HepG2 (cell line): ENCODE measurements around the gene TBC1D24. TPM values are rescaled to one million over a fixed set of nuclear protein-coding genes. Genes with fewer than 3 reads are reported as not detected.

Source experiments
- ATRX ChIP-seq: sonication (generic); formaldehyde crosslinking; IDR thresholded peaks from 2 replicates; pipeline ENCODE4 v1.4.0; 2020; ENCODE audit warnings: missing genetic modification reagents, borderline replicate concordance
- BCL6 ChIP-seq: IDR thresholded peaks from 2 replicates; pipeline ENCODE4 v1.6.1; 2016; ENCODE audit warnings: missing genetic modification reagents, missing compliant biosample characterization
- CHCHD3 ChIP-seq: sonication (generic); formaldehyde crosslinking; IDR thresholded peaks from 2 replicates; pipeline ENCODE4 v1.8.0; 2022; ENCODE audit warnings: mild to moderate bottlenecking, missing genetic modification reagents, moderate library complexity
- CREM ChIP-seq, 2 experiments: sonication (generic) in 1 of 2; formaldehyde crosslinking in 1 of 2; IDR thresholded peaks; 2 replicates each; pipeline versions ENCODE4 v1.4.0 to v1.6.1; 2016 to 2020; ENCODE audit warnings: antibody characterized with exemption in 1 of 2, mild to moderate bottlenecking in 1 of 2, missing genetic modification reagents in 1 of 2
- DMAP1 ChIP-seq: IDR thresholded peaks from 2 replicates; pipeline ENCODE4 v1.6.1; 2016
- GPN1 ChIP-seq: sonication (generic); formaldehyde crosslinking; IDR thresholded peaks from 2 replicates; pipeline ENCODE4 v1.5.1; 2020; ENCODE audit warnings: missing genetic modification reagents, borderline replicate concordance
- JDP2 ChIP-seq: sonication (generic); formaldehyde crosslinking; IDR thresholded peaks from 2 replicates; pipeline ENCODE4 v1.8.1; 2022; ENCODE audit warnings: missing genetic modification reagents, borderline replicate concordance
- LCORL ChIP-seq, 2 experiments: fragments of 450-650 bp in 1 of 2; sonication (generic) in 1 of 2; formaldehyde crosslinking in 1 of 2; IDR thresholded peaks; 2 replicates each; pipeline versions ENCODE4 v1.5.0 to v1.6.1; 2017 to 2020; ENCODE audit warnings: antibody characterized with exemption in 1 of 2, missing genetic modification reagents in 1 of 2
- MXD4 ChIP-seq: IDR thresholded peaks from 2 replicates; pipeline ENCODE4 v1.6.1; 2016; ENCODE audit warnings: mild to moderate bottlenecking, missing biosample characterization, missing genetic modification reagents
- MZF1 ChIP-seq: sonication (generic); formaldehyde crosslinking; IDR thresholded peaks from 2 replicates; pipeline ENCODE4 v1.8.1; 2023; ENCODE audit warnings: mild to moderate bottlenecking, missing genetic modification reagents, borderline replicate concordance
- NFKB2 ChIP-seq: sonication (generic); formaldehyde crosslinking; IDR thresholded peaks from 2 replicates; pipeline ENCODE4 v1.4.0; 2020; ENCODE audit warnings: missing genetic modification reagents, borderline replicate concordance
- PPARG ChIP-seq: conservative IDR thresholded peaks from 2 replicates; pipeline ENCODE4 v1.6.1; 2016; ENCODE audit warnings: missing biosample characterization, missing genetic modification reagents
- RFX1 ChIP-seq: fragments of 450-650 bp; IDR thresholded peaks from 2 replicates; pipeline ENCODE4 v1.6.1; 2017
- SALL1 ChIP-seq: sonication (generic); formaldehyde crosslinking; IDR thresholded peaks from 2 replicates; pipeline ENCODE4 v1.8.0; 2022; ENCODE audit warnings: mild to moderate bottlenecking, missing genetic modification reagents
- SNAPC2 ChIP-seq: sonication (generic); formaldehyde crosslinking; IDR thresholded peaks from 2 replicates; pipeline ENCODE4 v1.8.1; 2022; ENCODE audit warnings: mild to moderate bottlenecking, missing genetic modification reagents
- TRIM24 ChIP-seq: sonication (generic); formaldehyde crosslinking; IDR thresholded peaks from 2 replicates; pipeline ENCODE4 v1.8.0; 2022; ENCODE audit warnings: mild to moderate bottlenecking, missing genetic modification reagents
- XBP1 ChIP-seq: sonication (generic); formaldehyde crosslinking; IDR thresholded peaks from 2 replicates; pipeline ENCODE4 v1.5.0; 2020; ENCODE audit warnings: missing genetic modification reagents
- ZBTB37 ChIP-seq: sonication (generic); formaldehyde crosslinking; IDR thresholded peaks from 2 replicates; pipeline ENCODE4 v1.4.0; 2020; ENCODE audit warnings: mild to moderate bottlenecking, missing genetic modification reagents
- ZBTB8A ChIP-seq: sonication (generic); formaldehyde crosslinking; IDR thresholded peaks from 2 replicates; pipeline ENCODE4 v1.4.0; 2020; ENCODE audit warnings: mild to moderate bottlenecking, low read depth, missing genetic modification reagents, borderline replicate concordance
- ZMYM2 ChIP-seq: sonication (generic); formaldehyde crosslinking; IDR thresholded peaks from 2 replicates; pipeline ENCODE4 v1.8.0; 2022; ENCODE audit warnings: mild to moderate bottlenecking, missing genetic modification reagents
- ZNF24 ChIP-seq: fragments of 450-650 bp; IDR thresholded peaks from 2 replicates; pipeline ENCODE4 v1.6.1; 2017; ENCODE audit warnings: antibody characterized with exemption, mild to moderate bottlenecking
- ZNF34 ChIP-seq: sonication (generic); formaldehyde crosslinking; IDR thresholded peaks from 2 replicates; pipeline ENCODE4 v1.4.0; 2020; ENCODE audit warnings: mild to moderate bottlenecking, missing genetic modification reagents, borderline replicate concordance
- ZNF512 ChIP-seq: sonication (generic); formaldehyde crosslinking; IDR thresholded peaks from 2 replicates; pipeline ENCODE4 v1.4.0; 2020; ENCODE audit warnings: mild to moderate bottlenecking, missing genetic modification reagents
- ZNF564 ChIP-seq: sonication (generic); formaldehyde crosslinking; IDR thresholded peaks from 2 replicates; pipeline ENCODE4 v1.8.1; 2023; ENCODE audit warnings: mild to moderate bottlenecking, missing genetic modification reagents
- ZNF615 ChIP-seq: sonication (generic); formaldehyde crosslinking; IDR thresholded peaks from 2 replicates; pipeline ENCODE4 v1.5.0; 2020; ENCODE audit warnings: mild to moderate bottlenecking, missing genetic modification reagents, borderline replicate concordance
- ZNF619 ChIP-seq: sonication (generic); formaldehyde crosslinking; IDR thresholded peaks from 2 replicates; pipeline ENCODE4 v1.4.0; 2020; ENCODE audit warnings: mild to moderate bottlenecking, missing genetic modification reagents
- ZNF691 ChIP-seq: sonication (generic); formaldehyde crosslinking; IDR thresholded peaks from 2 replicates; pipeline ENCODE4 v1.4.0; 2020; ENCODE audit warnings: missing genetic modification reagents, low read depth, mild to moderate bottlenecking, borderline replicate concordance
- ZNF891 ChIP-seq: sonication (generic); formaldehyde crosslinking; IDR thresholded peaks from 2 replicates; pipeline ENCODE4 v1.5.0; 2020; ENCODE audit warnings: mild to moderate bottlenecking, missing genetic modification reagents
- polyA plus RNA-seq, 8 experiments: library from polyadenylated mRNA; depleted of rRNA in 3 of 8; stranded (reverse) in 7 of 8; unstranded in 1 of 8; fragments of >200 nt; fragmentation: Illumina TruSeq in 4 of 8; extraction: Trizol in 4 of 8; gene quantifications; 2 replicates each; pipeline versions ENCODE4 v1.2.1 to v1.2.3, GENCODE V29; 2011 to 2016; ENCODE audit warnings: low read depth in 4 of 8, missing spikeins in 1 of 8, mixed read lengths in 1 of 8; ENCODE audit not compliant: insufficient read depth in 1 of 8
- total RNA-seq, 5 experiments: library from RNA; depleted of rRNA; stranded (reverse); fragments of >200 nt; fragmentation: Illumina TruSeq; extraction: Trizol; gene quantifications; 2 replicates each; pipeline ENCODE4 v1.2.3, GENCODE V29; 2016; ENCODE audit warnings: low read depth in 1 of 5

TBC1D24 gene
- total and polyA plus RNA-seq, 2 of the 13 experiments (the other 11 are each of a cell fraction or from before 2014, with no cell fraction given), result 7.7 to 13.7 TPM

GRCh38 chr16:2531696-2532493 is 57.0 kb downstream of the TBC1D24 start (continued):
- TF ChIP-seq SALL1, result peak; percentile 60
- TF ChIP-seq ZMYM2 (CRISPR knock-in tag), result no peak
- TF ChIP-seq SNAPC2 (CRISPR knock-in tag), result no peak
- TF ChIP-seq RFX1, result no peak
- peak; percentile 72 for TF ChIP-seq ZNF564 (CRISPR knock-in tag)
- peak; percentile 53; the same call in 1 of the 2 replicates for TF ChIP-seq CREM (IDR thresholded peaks at IDR 0.05)
- TF ChIP-seq CREM (CRISPR knock-in tag; IDR thresholded peaks at IDR 0.05), result no peak
- no peak; the same call in 1 of the 2 replicates for TF ChIP-seq ZNF691 (CRISPR knock-in tag)
- no peak for TF ChIP-seq ZBTB8A (CRISPR knock-in tag)
- no peak for TF ChIP-seq CHCHD3 (CRISPR knock-in tag)
- peak; percentile 73 for TF ChIP-seq MXD4 (CRISPR knock-in tag)
- no peak for TF ChIP-seq GPN1
- no peak for TF ChIP-seq ZNF24
- TF ChIP-seq ZBTB37, result no peak
- TF ChIP-seq XBP1 (CRISPR knock-in tag), result no peak
- no peak for TF ChIP-seq TRIM24
- TF ChIP-seq JDP2, result no peak
- peak; percentile 62; the same call in 1 of the 2 replicates for TF ChIP-seq DMAP1 (CRISPR knock-in tag)
- TF ChIP-seq ZNF891 (CRISPR knock-in tag), result 0 out of 2 replicates have a peak, but pooled peaks have one; percentile 22
- no peak for TF ChIP-seq ZNF619
- TF ChIP-seq ATRX (CRISPR knock-in tag), result no peak
- TF ChIP-seq LCORL (IDR thresholded peaks at IDR 0.05), result no peak
- TF ChIP-seq LCORL (CRISPR knock-in tag; IDR thresholded peaks at IDR 0.05), result peak; percentile 59; the same call in 1 of the 2 replicates
- 0 out of 2 replicates have a peak, but pooled peaks have one; percentile 65 for TF ChIP-seq ZNF615
- TF ChIP-seq MZF1 (CRISPR knock-in tag), result no peak
- TF ChIP-seq NFKB2, result peak; percentile 89; the same call in 1 of the 2 replicates
- TF ChIP-seq ZNF34, result no peak
- TF ChIP-seq ZNF512 (CRISPR knock-in tag), result no peak
- TF ChIP-seq BCL6 (CRISPR knock-in tag), result no peak; the same call in 1 of the 2 replicates
- TF ChIP-seq PPARG (CRISPR knock-in tag), result no peak
